Occipital lobe (tissue), 2 donors: Measurements from ENCODE around the gene ARL11. TPM values are rescaled to one million over a fixed set of nuclear protein-coding genes. Genes with fewer than 3 reads are reported as not detected.
A peak's percentile ranks its signal among the peaks of the same experiment; 100 is the strongest.
"Not testable (repeated sequence)": the region's sequence is repeated elsewhere in the genome, so short reads cannot be mapped to it uniquely, and the experiment has no call there.

Source experiments
- DNase-seq: peaks from one replicate; lab custom pipeline; 2025; lab: John Stamatoyannopoulos, UW
- total RNA-seq: library from RNA; depleted of rRNA; stranded (reverse); fragments of >200 nt; gene quantifications from one replicate; pipeline ENCODE4 v1.2.3, GENCODE V29; 2014

The ARL11 gene
- 0.31 TPM for total RNA-seq

GRCh38 chr13:49627831-49628652, at the start of gene ARL11:
Gene ARL11, plus strand, starts transcription at chr13:49628507. Its CDS starts 1,941 bp downstream, at chr13:49630448.
- DNase-seq, result no peak

DNA sequence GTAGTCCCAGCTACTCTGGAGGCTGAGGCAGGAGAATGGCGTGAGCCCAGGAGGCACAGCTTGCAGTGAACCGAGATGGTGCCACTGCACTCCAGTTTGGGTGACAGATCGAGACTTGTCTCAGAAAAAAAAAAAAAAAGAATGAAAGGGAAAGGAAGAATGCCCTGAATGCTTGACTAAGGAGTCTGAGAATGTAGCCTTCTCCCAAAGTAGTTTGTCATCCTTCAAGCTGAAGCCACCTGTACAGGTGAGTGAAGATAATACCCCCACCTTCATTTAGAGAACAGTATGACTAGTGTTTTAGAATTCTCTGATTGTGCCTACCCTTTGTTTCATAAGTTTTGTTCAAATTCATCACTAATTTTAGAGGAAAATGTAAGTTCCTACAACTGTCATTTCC, 48.8 kb upstream of the ARL11 start:
- no peak for DNase-seq

GRCh38 chr13:49580980-49581680, 47.2 kb upstream of the ARL11 start:
- DNase-seq, result no peak

DNA sequence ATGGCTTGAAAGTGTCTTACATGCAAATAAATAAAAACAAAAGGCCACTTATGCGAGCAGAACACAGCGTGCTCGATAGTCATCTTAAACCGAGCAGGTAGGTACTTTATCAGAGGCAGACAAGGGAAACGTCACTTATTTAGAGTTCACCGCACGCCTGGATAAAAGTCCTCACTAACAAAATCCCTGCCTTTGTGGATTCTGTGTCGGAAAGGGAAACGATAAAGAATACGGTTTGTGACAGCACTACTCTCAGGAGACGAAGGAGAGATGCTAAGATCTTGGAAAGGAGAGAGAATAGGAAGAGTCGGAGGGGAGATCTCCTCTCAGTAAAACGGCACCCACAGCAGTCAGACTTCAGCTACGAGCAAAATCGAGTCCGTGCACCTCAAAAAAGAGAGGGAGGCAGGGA, 43.5 kb upstream of the ARL11 start:
- DNase-seq, result no peak

DNA sequence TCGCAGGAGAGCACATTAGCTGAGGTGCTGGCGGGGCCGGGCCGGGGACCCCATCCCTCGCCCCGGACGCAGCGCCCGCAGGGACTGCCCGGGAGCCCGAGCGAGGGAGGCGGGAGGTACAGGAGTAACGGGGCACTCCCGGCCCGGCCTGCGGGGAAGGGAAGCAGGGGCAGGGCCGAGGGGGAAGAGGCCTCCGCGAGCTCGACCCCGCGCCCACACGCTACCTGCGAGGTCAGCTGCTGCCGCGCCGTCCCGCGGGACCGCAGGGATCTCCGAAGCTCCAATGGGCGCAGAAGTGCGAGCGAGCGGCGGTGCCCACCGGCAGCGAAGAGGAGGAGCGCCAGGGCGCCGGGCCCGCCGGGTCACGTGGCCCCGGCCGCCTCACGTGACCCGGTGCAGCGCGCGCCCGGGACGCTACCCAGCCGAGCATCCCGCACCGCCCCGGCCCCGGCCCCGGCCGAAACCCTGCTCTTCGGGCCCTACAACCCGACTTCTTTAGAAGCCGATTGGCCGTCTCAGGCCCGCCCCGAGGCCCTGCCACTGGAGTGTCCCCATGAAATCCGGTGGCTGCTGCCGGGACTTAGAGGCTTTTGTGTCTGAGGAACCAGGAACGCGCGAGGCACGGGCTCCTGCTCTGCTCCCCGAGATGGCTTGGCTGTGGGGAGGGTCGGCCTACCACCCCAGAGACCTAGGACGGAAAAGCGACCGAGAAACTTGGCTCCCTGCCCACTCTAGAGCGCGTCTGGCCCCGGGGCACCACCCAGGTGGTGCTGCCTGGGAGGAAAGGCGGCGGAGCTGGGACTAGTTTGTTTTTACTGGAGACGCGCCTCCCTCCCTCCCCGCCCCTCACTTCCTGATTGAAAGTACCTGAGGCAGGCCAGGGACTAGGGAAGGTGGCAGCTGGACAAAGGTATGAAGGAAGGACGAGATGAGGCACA, 42.8 kb upstream of the ARL11 start, which contains the start of gene RCBTB1:
Gene RCBTB1 (minus strand): TSS at position 339 of the 938 bp plus-strand sequence. CDS start 18,279 bp downstream, outside the sequence.
- peak; percentile 52 for DNase-seq

GRCh38 chr13:49586717-49587116, 41.6 kb upstream of the ARL11 start:
- no peak for DNase-seq

GRCh38 chr13:49587311-49587847, 40.9 kb upstream of the ARL11 start:
- DNase-seq, result no peak

DNA sequence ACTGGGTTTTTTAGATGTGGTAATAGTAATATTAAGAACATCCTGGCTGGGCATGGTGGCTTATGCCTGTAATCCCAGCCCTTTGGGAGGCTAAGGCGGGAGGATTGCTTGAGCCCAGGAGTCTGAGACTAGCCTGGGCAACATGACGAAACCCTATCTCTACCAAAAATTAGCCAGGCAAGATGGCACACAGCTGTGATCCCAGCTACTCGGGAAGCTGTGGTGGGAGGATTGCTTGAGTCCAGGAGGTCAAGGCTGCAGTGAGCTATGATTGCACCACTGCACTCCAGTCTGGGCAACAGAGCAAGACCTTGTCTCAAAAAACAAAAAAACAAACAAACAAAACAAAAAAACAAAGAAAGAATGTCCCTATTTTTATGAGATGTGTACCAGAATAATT, 37.6 kb upstream of the ARL11 start:
- DNase-seq, result not testable (repeated sequence)

DNA sequence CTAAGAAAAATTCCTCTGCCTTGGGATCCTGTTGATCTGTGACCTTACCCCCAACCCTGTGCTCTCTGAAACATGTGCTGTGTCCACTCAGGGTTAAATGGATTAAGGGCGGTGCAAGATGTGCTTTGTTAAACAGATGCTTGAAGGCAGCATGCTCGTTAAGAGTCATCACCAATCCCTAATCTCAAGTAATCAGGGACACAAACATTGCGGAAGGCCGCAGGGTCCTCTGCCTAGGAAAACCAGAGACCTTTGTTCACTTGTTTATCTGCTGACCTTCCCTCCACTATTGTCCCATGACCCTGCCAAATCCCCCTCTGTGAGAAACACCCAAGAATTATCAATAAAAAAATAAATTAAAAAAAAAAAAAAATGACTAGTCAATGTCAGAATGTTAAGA, 34.4 kb upstream of the ARL11 start:
- DNase-seq, result not testable (repeated sequence)

DNA sequence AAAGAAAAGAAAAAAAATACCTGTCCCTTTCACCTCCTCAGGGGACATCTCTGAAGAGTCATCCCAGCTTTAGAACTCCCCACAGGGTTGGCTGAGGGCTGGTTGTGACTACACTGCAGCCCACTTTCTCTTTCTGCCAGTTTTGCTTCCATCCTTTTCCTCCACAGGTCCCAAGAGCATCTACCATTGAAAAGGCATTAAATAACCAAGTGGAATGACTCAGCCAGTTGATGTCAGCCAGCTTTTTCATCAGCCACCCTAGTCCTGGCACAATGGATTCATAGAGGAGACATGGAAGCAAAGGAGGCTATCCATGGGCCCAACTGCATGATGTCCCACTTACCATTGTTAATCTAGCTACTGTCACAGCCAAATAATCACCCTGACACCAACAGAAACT, 33.7 kb upstream of the ARL11 start:
- no peak for DNase-seq

DNA sequence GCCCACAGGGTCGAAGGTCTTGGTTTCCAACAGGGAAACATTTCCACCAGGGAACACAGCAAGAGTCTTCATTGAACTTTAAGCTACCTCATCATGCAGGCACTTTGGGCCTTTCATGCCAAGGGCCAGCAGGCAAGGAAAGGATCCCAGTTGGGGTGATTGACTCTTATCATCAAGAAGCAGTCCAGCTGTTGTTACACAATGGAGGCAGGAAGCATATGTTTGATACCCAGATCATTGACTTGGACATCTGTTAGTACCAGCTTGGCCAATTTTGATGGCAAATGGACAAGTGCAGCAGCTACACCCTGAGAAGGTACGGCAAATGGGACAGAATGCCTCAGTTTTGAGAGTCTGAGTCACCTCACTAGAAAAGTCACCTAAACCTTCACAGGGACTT, 32.1 kb upstream of the ARL11 start:
- DNase-seq, result no peak

- DNase-seq, result no peak
Observed at GRCh38 chr13:49597043-49597641, 31.2 kb upstream of the ARL11 start.

GRCh38 chr13:49602005-49602404, 26.3 kb upstream of the ARL11 start:
- DNase-seq, result no peak

GRCh38 chr13:49602615-49603014, 25.7 kb upstream of the ARL11 start:
- not testable (repeated sequence) for DNase-seq

DNA sequence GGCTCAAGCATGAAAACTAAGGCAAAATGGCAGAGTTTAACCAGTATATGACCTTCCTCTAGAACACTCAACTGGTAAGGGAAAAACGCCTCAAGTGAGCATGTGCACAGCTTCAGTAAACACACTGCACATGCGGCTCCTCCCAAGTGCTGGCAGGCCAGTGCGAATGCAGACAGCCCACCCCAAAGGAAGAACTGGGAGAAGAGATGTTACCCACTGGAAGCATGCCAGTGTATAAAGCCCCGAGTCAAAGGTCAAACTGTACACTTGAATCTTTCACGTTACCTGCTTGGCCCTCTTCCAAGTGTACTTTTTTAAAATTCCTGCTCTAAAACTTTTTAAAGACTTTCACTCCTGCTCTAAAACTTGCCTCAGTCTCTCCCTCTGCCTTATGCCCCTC, 23.7 kb upstream of the ARL11 start:
- DNase-seq, result no peak

- peak; percentile 71 for DNase-seq
Observed at GRCh38 chr13:49606747-49607648, 21.3 kb upstream of the ARL11 start.

DNA sequence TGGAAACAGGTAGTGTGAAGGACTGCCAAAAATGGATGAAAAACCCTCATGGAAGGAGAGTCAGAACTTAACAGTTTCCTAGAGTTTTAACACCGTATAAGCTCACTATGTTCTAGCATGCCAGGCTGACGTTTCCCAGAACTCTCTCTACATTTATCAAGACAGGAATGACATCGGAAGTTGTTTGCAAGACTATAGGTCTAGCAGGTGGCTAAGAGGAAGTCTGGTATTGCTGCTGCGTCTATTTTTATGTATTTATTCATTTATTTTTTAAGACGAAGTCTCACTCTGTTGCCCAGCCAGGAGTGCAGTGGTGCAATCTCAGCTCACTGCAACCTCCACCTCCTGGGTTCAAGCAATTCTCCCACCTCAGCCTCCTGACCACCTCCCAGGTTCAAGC, 20.5 kb upstream of the ARL11 start:
- DNase-seq, result no peak

DNA sequence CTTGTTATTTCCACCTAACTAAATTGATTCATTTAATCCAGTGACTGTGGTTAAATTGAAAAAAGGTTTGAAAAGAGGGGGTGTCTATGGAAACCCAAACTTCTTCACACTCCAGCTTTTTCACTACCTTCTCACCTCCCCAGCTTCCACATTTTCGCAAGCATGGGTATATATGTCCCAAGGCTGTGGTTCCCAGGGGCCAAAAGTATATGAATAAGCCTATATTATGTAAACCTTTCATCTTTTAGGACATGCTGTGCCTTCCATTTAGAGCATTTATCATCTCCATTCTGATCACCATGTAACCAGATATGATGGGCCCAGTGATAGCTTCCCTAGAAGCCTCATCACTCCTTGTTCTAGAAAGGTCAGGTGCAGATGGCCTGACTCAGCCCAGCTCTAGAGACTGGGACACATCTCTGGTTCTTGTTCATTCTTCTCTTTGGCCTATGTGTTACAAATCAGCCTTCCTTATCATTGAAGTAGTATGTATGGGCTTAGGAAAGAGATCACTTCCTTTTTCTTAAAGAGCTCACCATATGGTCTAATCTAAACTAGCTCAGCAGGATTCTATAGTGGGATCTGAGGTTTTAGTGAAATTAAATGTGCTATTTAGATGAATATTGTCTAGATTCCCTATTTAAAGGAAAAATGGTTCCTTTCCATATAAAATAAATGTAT, 19.5 kb upstream of the ARL11 start:
- DNase-seq, result no peak

- no peak for DNase-seq
Observed at GRCh38 chr13:49610176-49610575, 18.1 kb upstream of the ARL11 start.
